K562 (cell line): ENCODE data around the gene DOCK8. TPM values are rescaled to one million over a fixed set of nuclear protein-coding genes. Genes with fewer than 3 reads are reported as not detected.

Experiments
- ATAC-seq: fragments of 200-7000 bp; cut with Tn5 transposase; 3 replicates; pipeline ENCODE4 v1.9.1; 2020; ENCODE audit warnings: moderate library complexity
- BruUV-seq: library from RNA; stranded (reverse); fragments of 400-500 nt; replicated peaks from 2 replicates; lab custom pipeline; 2021; lab: Mats Ljungman, UMichigan
- CTCF ChIA-PET: fragments of 300-600 bp; formaldehyde crosslinking; extraction: SDS; loops from one replicate; lab custom pipeline; 2021; ENCODE audit warnings: low intra/inter-chr PET ratio; lab: Yijun Ruan, JAX
- POLR2A ChIA-PET: fragments of 300-600, 350-650 bp; sonication (Branson Sonifier 250); formaldehyde crosslinking; extraction: SDS; loops from one replicate; lab custom pipeline; 2021; ENCODE audit warnings: antibody characterized with exemption, inconsistent platforms; lab: Yijun Ruan, JAX
- DNase-seq, 4 experiments: peaks; one replicate each; pipeline versions ENCODE4 v3.0.0 to v3.0.0-alpha.2; 2011 to 2018; ENCODE audit warnings: low spot score in 3 of 4, mixed read lengths in 3 of 4; ENCODE audit errors: extremely low read depth in 1 of 4
- FAIRE-seq: peaks from 2 replicates; lab custom pipeline; 2011; peaks lifted over from hg19 to GRCh38; lab: Jason Lieb, UNC
- H2AFZ ChIP-seq: 2 replicates; pipeline ENCODE4 v1.6.0; 2011; ENCODE audit warnings: low read depth, low read length, control low read depth, inconsistent platforms
- H3K27ac ChIP-seq: fragments of 200-600 bp; 3 replicates; pipeline ENCODE4 v1.8.0; 2011; ENCODE audit warnings: low read depth, mild to moderate bottlenecking, control low read depth, inconsistent platforms, low read length, moderate library complexity, mixed read lengths; ENCODE audit errors: extremely low read depth
- H3K27me3 ChIP-seq, 2 experiments: fragments of 300-600 bp in 1 of 2; 2 replicates in 1 of 2; 3 replicates in 1 of 2; pipeline versions ENCODE4 v1.6.0 to v1.8.0; 2011; ENCODE audit warnings: inconsistent platforms in 2 of 2, low read length in 2 of 2, mild to moderate bottlenecking in 1 of 2, mixed read lengths in 1 of 2, moderate library complexity in 1 of 2; ENCODE audit not compliant: control insufficient read depth in 2 of 2, insufficient read depth in 2 of 2
- H3K36me3 ChIP-seq: fragments of 300-600 bp; 3 replicates; pipeline ENCODE4 v1.8.0; 2011; ENCODE audit warnings: mild to moderate bottlenecking, low read length, inconsistent platforms; ENCODE audit not compliant: control insufficient read depth, insufficient read depth
- H3K4me1 ChIP-seq, 2 experiments: fragments of 200-600 bp in 1 of 2; replicated peaks in 1 of 2; 2 replicates in 1 of 2; 3 replicates in 1 of 2; pipeline versions ENCODE4 v1.5.1 to v1.8.0; 2011; ENCODE audit warnings: inconsistent platforms in 2 of 2, low read length in 2 of 2, mild to moderate bottlenecking in 1 of 2, mixed read lengths in 1 of 2, moderate library complexity in 1 of 2; ENCODE audit not compliant: control insufficient read depth in 2 of 2, insufficient read depth in 2 of 2
- H3K4me2 ChIP-seq: 2 replicates; pipeline ENCODE4 v1.6.1; 2011; ENCODE audit warnings: low read length, control low read depth, inconsistent platforms, mixed read lengths; ENCODE audit not compliant: insufficient read depth
- H3K4me3 ChIP-seq: fragments of 200-600 bp; sonication (generic), shearing (Covaris generic); 2 replicates; pipeline ENCODE4 v1.5.1; 2016; ENCODE audit warnings: control low read depth, inconsistent platforms
- H3K79me2 ChIP-seq: fragments of 200-600 bp; 3 replicates; pipeline ENCODE4 v1.8.0; 2011; ENCODE audit warnings: low read length, inconsistent platforms; ENCODE audit not compliant: control insufficient read depth, insufficient read depth
- H3K9ac ChIP-seq, 2 experiments: 2 replicates each; pipeline versions ENCODE4 v1.6.0 to v1.6.1; 2011; ENCODE audit warnings: low read depth in 2 of 2, low read length in 2 of 2, control low read depth in 1 of 2, inconsistent platforms in 1 of 2, mild to moderate bottlenecking in 1 of 2, mixed read lengths in 1 of 2; ENCODE audit not compliant: insufficient read depth in 1 of 2
- H3K9me1 ChIP-seq: one replicate; pipeline ENCODE4 v1.6.0; 2011; ENCODE audit warnings: inconsistent platforms, mild to moderate bottlenecking, low read length, moderate library complexity; ENCODE audit not compliant: control insufficient read depth, insufficient read depth
- H3K9me3 ChIP-seq: replicated peaks from 2 replicates; pipeline ENCODE4 v1.5.1; 2011; ENCODE audit warnings: low read depth, low read length, inconsistent platforms; ENCODE audit not compliant: control insufficient read depth, insufficient read depth
- H4K20me1 ChIP-seq: replicated peaks from 2 replicates; pipeline ENCODE4 v1.6.1; 2011; ENCODE audit warnings: low read length, inconsistent platforms, mixed read lengths; ENCODE audit not compliant: control insufficient read depth, insufficient read depth
- CBX3 ChIP-seq, 2 experiments: IDR thresholded peaks; 1 replicate in 1 of 2; 2 replicates in 1 of 2; pipeline ENCODE4 v1.6.1; 2012; ENCODE audit warnings: inconsistent platforms in 2 of 2, low read length in 2 of 2, borderline replicate concordance in 1 of 2, control low read depth in 1 of 2
- CEBPB ChIP-seq: fragments of 450-650 bp; IDR thresholded peaks from 2 replicates; pipeline ENCODE4 v1.6.1; 2016; ENCODE audit warnings: missing genetic modification characterization, missing compliant biosample characterization
- CEBPG ChIP-seq, 3 experiments: fragments of 200-800 bp in 1 of 3; sonication (Bioruptor generic) in 1 of 3; sonication (generic) in 1 of 3; formaldehyde crosslinking in 1 of 3; IDR thresholded peaks in 2 of 3; conservative IDR thresholded peaks in 1 of 3; 2 replicates each; pipeline versions ENCODE4 v1.6.1 to v1.8.0; 2016 to 2022; ENCODE audit warnings: missing compliant biosample characterization in 2 of 3, missing genetic modification characterization in 2 of 3, mild to moderate bottlenecking in 1 of 3, missing genetic modification reagents in 1 of 3
- CHD2 ChIP-seq: IDR thresholded peaks from 2 replicates; pipeline ENCODE4 v1.6.1; 2011; ENCODE audit warnings: low read depth, low read length
- DPF2 ChIP-seq: fragments of 450-650 bp; IDR thresholded peaks from 2 replicates; pipeline ENCODE4 v1.6.1; 2016
- HDAC1 ChIP-seq, 2 experiments: fragments of 450-650 bp; IDR thresholded peaks; 2 replicates each; pipeline ENCODE4 v1.6.1; 2016 to 2017; ENCODE audit warnings: inconsistent platforms in 1 of 2, mild to moderate bottlenecking in 1 of 2, moderate library complexity in 1 of 2
- ILF3 ChIP-seq: fragments of 450-650 bp; IDR thresholded peaks from 2 replicates; pipeline ENCODE4 v1.6.1; 2018; ENCODE audit warnings: antibody characterized with exemption, mild to moderate bottlenecking, moderate library complexity, borderline replicate concordance
- JUND ChIP-seq, 2 experiments: IDR thresholded peaks; 2 replicates in 1 of 2; 3 replicates in 1 of 2; pipeline ENCODE4 v1.6.1; 2011; ENCODE audit warnings: borderline replicate concordance in 2 of 2, low read depth in 2 of 2, low read length in 2 of 2, improper control_type of control experiment in 1 of 2, missing biosample characterization in 1 of 2, missing genetic modification characterization in 1 of 2, missing genetic modification reagents in 1 of 2
- MIER1 ChIP-seq: fragments of 450-650 bp; IDR thresholded peaks from 2 replicates; pipeline ENCODE4 v1.6.1; 2016; ENCODE audit warnings: antibody characterized with exemption, mild to moderate bottlenecking, low read depth
- NCOA2 ChIP-seq, 2 experiments: fragments of 450-650 bp; IDR thresholded peaks; 2 replicates each; pipeline ENCODE4 v1.6.1; 2018; ENCODE audit warnings: mild to moderate bottlenecking in 2 of 2, moderate library complexity in 1 of 2; ENCODE audit not compliant: partially characterized antibody in 2 of 2
- SMAD3 ChIP-seq: fragments of 450-650 bp; formaldehyde crosslinking; conservative IDR thresholded peaks from 2 replicates; pipeline ENCODE4 v1.4.0; 2020; ENCODE audit warnings: mild to moderate bottlenecking
- TBL1XR1 ChIP-seq, 2 experiments: IDR thresholded peaks; 2 replicates each; pipeline ENCODE4 v1.6.1; 2012; ENCODE audit warnings: improper control_type of control experiment in 2 of 2, low read length in 2 of 2, mild to moderate bottlenecking in 1 of 2
- WGBS: fragments of 100-300 bp; shearing (Covaris generic); methylation state at CpG from one replicate; pipeline ENCODE4 v1.1.6; 2016; ENCODE audit warnings: low coverage, mixed read lengths; ENCODE audit not compliant: insufficient coverage; ENCODE audit errors: missing lambda C conversion rate; 5-methylcytosine and 5-hydroxymethylcytosine counted together
- in situ Hi-C: fragments of 300-500 bp; cut with MboI; formaldehyde crosslinking; loops from 4 replicates; pipeline ENCODE4 v1.15.0; 2018; ENCODE audit warnings: inconsistent platforms, mixed read lengths
- intact Hi-C: fragments of 100-400 bp; cut with micrococcal nuclease; formaldehyde crosslinking; loops from 2 replicates; pipeline ENCODE4 v1.14.2; 2022
- polyA plus RNA-seq, 8 experiments: library from polyadenylated mRNA; depleted of rRNA in 4 of 8; stranded (reverse) in 5 of 8; unstranded in 3 of 8; fragments of >200 nt; fragmentation: Nextera tagmentation in 2 of 8; fragmentation: Illumina TruSeq in 1 of 8; extraction: Ambion mirVana in 2 of 8; extraction: Trizol in 1 of 8; gene quantifications; 2 replicates each; pipeline versions ENCODE4 v1.2.1 to v1.2.3, GENCODE V29; 2011 to 2014; ENCODE audit warnings: inconsistent platforms in 1 of 8, missing spikeins in 1 of 8
- total RNA-seq, 7 experiments: library from RNA; depleted of rRNA in 6 of 7; stranded (reverse); fragments of >200 nt in 6 of 7; fragmentation: Illumina TruSeq in 2 of 7; extraction: Trizol in 2 of 7; gene quantifications; 2 replicates each; pipeline versions ENCODE4 v1.2.1 to v1.2.3, GENCODE V29; 2011 to 2021; ENCODE audit warnings: low replicate concordance in 1 of 7
- TF ChIP-seq, protein P1 (sequence below): fragments of 200-800 bp; sonication (Bioruptor generic); IDR thresholded peaks from 2 replicates; pipeline ENCODE4 v1.6.1; 2017; ENCODE audit warnings: missing genetic modification characterization, missing compliant biosample characterization
- TF ChIP-seq, protein P2 (sequence below): sonication (generic); formaldehyde crosslinking; IDR thresholded peaks from 2 replicates; pipeline ENCODE4 v1.8.1; 2023; ENCODE audit warnings: mild to moderate bottlenecking, missing genetic modification reagents
- TF ChIP-seq, protein P3 (sequence below): fragments of 450-650 bp; formaldehyde crosslinking; IDR thresholded peaks from 2 replicates; pipeline ENCODE4 v1.4.0; 2020; ENCODE audit warnings: mild to moderate bottlenecking, moderate library complexity

Gene DOCK8
- total and polyA plus RNA-seq, 9 of the 15 experiments (the other 6 are each of a cell fraction or from before 2014, with no cell fraction given) = 14.4 to 53.8 (median 25.1) TPM

DNA sequence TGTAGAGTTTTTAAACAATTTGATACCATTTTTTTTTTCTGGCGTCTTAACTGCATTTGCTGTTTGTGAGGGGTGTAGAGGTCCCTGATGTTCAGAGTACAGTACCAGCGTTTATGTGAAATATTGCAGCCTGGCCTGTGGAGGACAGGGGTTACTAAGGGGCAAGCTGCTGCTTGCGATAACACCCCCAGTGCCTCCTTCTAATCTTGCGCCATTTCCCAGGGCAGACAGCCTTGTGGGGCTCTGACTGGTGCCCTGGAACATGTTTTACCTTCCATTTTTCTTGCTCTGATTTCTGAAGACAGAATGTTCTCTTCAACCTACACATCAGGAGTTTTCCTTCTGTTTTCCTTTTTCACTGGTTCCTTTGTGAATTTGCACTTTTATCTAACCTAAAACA, 142.9 kb downstream of the DOCK8 start:
- WGBS = 13% methylated on average over 4 of the region's 4 CpGs
- CTCF ChIA-PET = no interaction called here
- no peak for TF ChIP-seq CHD2
- peak; percentile 54 for TF ChIP-seq DPF2
- TF ChIP-seq, protein P1, sequence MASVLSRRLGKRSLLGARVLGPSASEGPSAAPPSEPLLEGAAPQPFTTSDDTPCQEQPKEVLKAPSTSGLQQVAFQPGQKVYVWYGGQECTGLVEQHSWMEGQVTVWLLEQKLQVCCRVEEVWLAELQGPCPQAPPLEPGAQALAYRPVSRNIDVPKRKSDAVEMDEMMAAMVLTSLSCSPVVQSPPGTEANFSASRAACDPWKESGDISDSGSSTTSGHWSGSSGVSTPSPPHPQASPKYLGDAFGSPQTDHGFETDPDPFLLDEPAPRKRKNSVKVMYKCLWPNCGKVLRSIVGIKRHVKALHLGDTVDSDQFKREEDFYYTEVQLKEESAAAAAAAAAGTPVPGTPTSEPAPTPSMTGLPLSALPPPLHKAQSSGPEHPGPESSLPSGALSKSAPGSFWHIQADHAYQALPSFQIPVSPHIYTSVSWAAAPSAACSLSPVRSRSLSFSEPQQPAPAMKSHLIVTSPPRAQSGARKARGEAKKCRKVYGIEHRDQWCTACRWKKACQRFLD = no peak
- no peak for TF ChIP-seq CEBPG (CRISPR knock-in tag; IDR thresholded peaks at IDR 0.05)
- peak; percentile 15 to 55; a peak in 1 of 4 replicates for TF ChIP-seq CEBPG (tag; conservative IDR thresholded peaks at IDR 0.05 in 1 of 2, IDR thresholded peaks at IDR 0.05 in 1 of 2)
- TF ChIP-seq CBX3 (IDR thresholded peaks at IDR 0.05; ENCODE audit: borderline replicate concordance in 1 of 2, low read length in 2 of 2) = no peak
- TF ChIP-seq NCOA2 (IDR thresholded peaks at IDR 0.05; ENCODE audit: partially characterized antibody in 2 of 2) = no peak
- TF ChIP-seq HDAC1 (IDR thresholded peaks at IDR 0.05) = no peak
- TF ChIP-seq, protein P2, sequence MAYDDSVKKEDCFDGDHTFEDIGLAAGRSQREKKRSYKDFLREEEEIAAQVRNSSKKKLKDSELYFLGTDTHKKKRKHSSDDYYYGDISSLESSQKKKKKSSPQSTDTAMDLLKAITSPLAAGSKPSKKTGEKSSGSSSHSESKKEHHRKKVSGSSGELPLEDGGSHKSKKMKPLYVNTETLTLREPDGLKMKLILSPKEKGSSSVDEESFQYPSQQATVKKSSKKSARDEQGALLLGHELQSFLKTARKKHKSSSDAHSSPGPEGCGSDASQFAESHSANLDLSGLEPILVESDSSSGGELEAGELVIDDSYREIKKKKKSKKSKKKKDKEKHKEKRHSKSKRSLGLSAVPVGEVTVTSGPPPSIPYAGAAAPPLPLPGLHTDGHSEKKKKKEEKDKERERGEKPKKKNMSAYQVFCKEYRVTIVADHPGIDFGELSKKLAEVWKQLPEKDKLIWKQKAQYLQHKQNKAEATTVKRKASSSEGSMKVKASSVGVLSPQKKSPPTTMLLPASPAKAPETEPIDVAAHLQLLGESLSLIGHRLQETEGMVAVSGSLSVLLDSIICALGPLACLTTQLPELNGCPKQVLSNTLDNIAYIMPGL = no peak
- no peak for TF ChIP-seq SMAD3 (CRISPR knock-in tag)
- TF ChIP-seq CEBPB (tag) = peak; percentile 76
- TF ChIP-seq JUND (IDR thresholded peaks at IDR 0.05; ENCODE audit: borderline replicate concordance, low read depth, low read length) = no peak
- TF ChIP-seq JUND (tag; IDR thresholded peaks at IDR 0.05; ENCODE audit: borderline replicate concordance, low read depth, low read length) = no peak
- TF ChIP-seq, protein P3, sequence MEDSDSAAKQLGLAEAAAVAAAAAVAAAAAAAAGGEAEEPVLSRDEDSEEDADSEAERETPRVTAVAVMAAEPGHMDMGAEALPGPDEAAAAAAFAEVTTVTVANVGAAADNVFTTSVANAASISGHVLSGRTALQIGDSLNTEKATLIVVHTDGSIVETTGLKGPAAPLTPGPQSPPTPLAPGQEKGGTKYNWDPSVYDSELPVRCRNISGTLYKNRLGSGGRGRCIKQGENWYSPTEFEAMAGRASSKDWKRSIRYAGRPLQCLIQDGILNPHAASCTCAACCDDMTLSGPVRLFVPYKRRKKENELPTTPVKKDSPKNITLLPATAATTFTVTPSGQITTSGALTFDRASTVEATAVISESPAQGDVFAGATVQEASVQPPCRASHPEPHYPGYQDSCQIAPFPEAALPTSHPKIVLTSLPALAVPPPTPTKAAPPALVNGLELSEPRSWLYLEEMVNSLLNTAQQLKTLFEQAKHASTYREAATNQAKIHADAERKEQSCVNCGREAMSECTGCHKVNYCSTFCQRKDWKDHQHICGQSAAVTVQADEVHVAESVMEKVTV = no peak
- TF ChIP-seq MIER1 = no peak
- TF ChIP-seq TBL1XR1 (IDR thresholded peaks at IDR 0.05; ENCODE audit: low read length in 2 of 2) = no peak
- TF ChIP-seq ILF3 = no peak

More for the DNA sequence above, 142.9 kb downstream of the DOCK8 start:
- Histone ChIP-seq H3K4me3 (no peak overlapping the region), H3K79me2 (no peaks in the 10 kb centered on the region), H3K9me3 (no peaks in the 10 kb centered on the region), H4K20me1 (no peaks in the 10 kb centered on the region), H3K9ac (no peak overlapping the region), H3K9me1 (no peaks in the 10 kb centered on the region), H3K36me3 (peaks cover 21% of the 10 kb centered on the region; the same call in 2 of the 3 replicates), H3K27ac (no peak overlapping the region), H2AFZ (no peak overlapping the region), H3K27me3 (no peaks in the 10 kb centered on the region), H3K4me1 (no peaks in the 10 kb centered on the region; a peak in 1 of 5 replicates), H3K4me2 (no peak overlapping the region)
- ATAC-seq (peak; percentile 97), FAIRE-seq (peak; percentile 88), DNase-seq (peak; percentile 22 to 72 (median 51))
- no TSS peak for BruUV-seq
- intact Hi-C loops = no loop called here
- POLR2A ChIA-PET = no interaction called here
- in situ Hi-C loops = no loop called here
